ENCODE data around the gene LRRC25.

LRRC25 gene

DNA sequence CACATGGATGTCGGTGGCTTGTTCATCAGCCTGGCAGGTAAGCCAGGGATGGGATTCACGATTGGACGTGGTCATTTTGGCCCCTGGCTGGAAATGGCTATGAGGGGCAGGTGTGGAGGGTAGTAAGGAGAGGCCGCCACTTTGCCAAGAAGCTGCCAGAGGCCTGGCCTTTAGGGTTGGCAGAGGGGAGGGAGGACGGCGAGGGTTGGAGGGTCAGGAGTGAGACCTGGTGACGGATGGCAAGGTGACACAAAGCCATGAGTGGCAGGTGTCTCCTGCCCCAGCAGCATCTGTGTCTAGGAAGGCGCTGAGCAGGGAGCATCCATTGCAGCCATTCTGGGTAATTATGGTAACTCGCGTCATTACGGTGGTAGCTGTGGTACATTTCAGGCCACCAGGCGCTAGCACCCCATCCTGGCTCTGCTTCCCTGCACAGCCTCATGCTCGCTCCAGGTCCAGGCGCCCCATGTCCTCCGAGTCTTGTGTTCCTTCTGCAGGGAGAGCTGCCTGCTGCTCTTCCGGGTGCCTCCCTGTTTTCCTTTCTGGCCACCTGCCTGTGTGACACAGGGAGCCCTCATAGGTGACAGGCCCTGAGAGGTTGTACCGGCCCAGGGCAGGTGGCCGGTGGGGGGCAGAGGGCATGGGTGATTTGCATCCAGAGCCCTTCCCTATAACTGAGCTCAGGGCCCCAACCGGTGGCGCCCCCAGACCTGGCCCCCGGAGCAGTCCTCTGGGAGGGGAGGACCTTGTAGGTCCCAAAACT lies 26.0 kb upstream of the LRRC25 start:
- peaks cover 6% of the 10 kb centered on the region; the same call in 1 of the 2 replicates for H3K4me1 ChIP-seq (ENCODE audit: insufficient read depth, low read length)
- no peaks in the 10 kb centered on the region for H3K9me3 ChIP-seq (ENCODE audit: control insufficient read depth, insufficient read depth, low read length)
- no peak overlapping the region for H3K9ac ChIP-seq (ENCODE audit: low read depth, low read length)
- no peaks in the 10 kb centered on the region for H3K36me3 ChIP-seq (ENCODE audit: insufficient read depth, low read length)

DNA sequence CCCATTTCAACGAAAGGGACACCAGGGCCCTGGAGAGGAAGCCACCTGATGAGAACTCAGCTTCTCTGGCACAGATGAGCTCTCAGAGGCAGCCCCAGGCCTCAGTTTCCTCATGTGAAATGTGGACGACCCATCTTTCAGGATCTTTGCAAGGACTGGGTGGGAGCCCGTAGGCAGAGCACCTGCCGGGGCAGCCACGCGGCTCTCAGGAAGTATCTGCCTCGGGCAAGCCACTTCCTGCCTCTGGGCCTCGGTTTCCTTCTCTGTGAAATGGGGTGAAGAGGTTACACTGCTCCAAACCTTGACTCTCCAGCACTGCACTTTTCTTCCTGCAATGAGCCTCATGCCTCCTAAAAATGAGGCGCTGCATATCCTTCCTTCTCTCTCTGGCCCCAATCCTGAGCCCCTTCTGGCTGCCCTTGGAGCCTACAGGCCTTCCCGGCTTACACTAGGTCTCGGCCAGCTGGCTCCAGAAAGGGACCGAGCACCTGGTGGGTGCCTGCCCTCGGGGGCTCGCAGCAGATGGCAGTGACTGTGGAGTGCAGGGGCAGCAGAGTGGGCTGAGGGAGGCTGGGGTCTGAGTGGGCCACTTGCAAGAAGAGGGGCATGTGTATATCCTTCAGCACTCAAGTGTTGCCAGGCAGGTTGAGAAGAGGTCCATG lies 25.2 kb upstream of the LRRC25 start:
- Histone ChIP-seq H3K36me3 (ENCODE audit: insufficient read depth, low read length) (no peaks in the 10 kb centered on the region), H3K9me3 (ENCODE audit: control insufficient read depth, insufficient read depth, low read length) (no peaks in the 10 kb centered on the region), H3K9ac (ENCODE audit: low read depth, low read length) (no peak overlapping the region), H3K4me1 (ENCODE audit: insufficient read depth, low read length) (peaks cover 12% of the 10 kb centered on the region; the same call in 1 of the 2 replicates)

GRCh38 chr19:18421371-18421959 lies 24.0 kb upstream of the LRRC25 start:
- Histone ChIP-seq H3K9ac (ENCODE audit: low read depth, low read length) (no peak overlapping the region), H3K9me3 (ENCODE audit: control insufficient read depth, insufficient read depth, low read length) (no peaks in the 10 kb centered on the region), H3K4me1 (ENCODE audit: insufficient read depth, low read length) (peaks cover 12% of the 10 kb centered on the region; the same call in 1 of the 2 replicates), H3K36me3 (ENCODE audit: insufficient read depth, low read length) (no peaks in the 10 kb centered on the region)

DNA sequence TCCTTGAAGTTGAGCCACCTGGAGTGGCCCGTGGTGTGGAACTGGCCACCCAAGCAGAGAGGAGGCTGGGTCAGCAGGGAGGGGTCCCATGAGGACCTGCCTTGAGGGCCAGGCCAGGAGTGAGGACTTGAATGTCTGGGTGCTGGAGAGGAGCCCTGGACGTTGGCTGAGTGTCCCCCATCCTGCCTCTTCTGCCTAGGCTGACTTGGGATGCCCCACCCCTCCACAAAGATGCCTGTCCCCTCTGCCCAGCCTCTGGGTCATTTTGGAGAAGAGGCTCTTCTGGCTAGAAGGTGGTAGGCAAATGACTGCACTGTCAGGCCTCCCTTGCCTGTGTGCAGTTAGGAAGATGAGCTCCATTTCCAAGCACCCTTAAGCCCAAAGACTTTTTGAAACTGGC lies 23.5 kb upstream of the LRRC25 start:
- Histone ChIP-seq H3K4me1 (ENCODE audit: insufficient read depth, low read length) (peaks cover 16% of the 10 kb centered on the region; the same call in 1 of the 2 replicates), H3K9ac (ENCODE audit: low read depth, low read length) (no peak overlapping the region), H3K36me3 (ENCODE audit: insufficient read depth, low read length) (no peaks in the 10 kb centered on the region), H3K9me3 (ENCODE audit: control insufficient read depth, insufficient read depth, low read length) (no peaks in the 10 kb centered on the region)

- peaks cover 19% of the 10 kb centered on the region for H3K4me1 ChIP-seq (ENCODE audit: insufficient read depth, low read length)
- no peaks in the 10 kb centered on the region for H3K9me3 ChIP-seq (ENCODE audit: control insufficient read depth, insufficient read depth, low read length)
- H3K36me3 ChIP-seq (ENCODE audit: insufficient read depth, low read length): no peaks in the 10 kb centered on the region
- peak overlapping the region; percentile 32 for H3K9ac ChIP-seq (ENCODE audit: low read depth, low read length)
Observed at GRCh38 chr19:18419699-18420460, 22.5 kb upstream of the LRRC25 start.

DNA sequence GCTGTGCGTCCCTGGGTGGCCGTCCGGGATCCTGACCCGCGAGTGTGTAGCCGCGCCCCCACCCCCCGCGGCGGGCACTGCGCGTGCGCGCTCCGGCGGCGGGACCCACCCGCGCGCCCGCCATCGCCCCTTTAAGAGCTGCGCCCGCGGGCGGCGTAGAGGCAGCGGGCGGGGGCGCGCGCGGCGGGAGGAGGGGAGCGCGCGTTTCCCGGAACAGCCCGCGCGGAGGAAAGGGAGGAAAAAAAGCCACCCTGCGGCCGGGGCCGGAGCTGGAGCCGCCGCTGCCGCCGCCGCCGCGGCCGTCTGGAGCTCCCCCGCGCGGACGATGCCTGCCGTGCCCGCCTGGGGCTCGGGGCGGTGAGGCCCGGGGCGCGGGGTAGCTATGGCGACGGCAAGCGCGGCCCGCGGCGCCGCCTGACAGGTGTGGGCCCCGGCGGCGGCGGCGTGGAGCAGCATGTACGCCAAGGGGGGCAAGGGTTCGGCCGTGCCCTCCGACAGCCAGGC lies 21.8 kb upstream of the LRRC25 start, which contains the start of gene SSBP4:
TSS of gene SSBP4 (plus strand) at position 204 of the 504 bp plus-strand sequence. CDS start at position 455, 251 bp downstream.
- Histone ChIP-seq H3K4me1 (ENCODE audit: insufficient read depth, low read length) (peaks cover 25% of the 10 kb centered on the region), H3K9me3 (ENCODE audit: control insufficient read depth, insufficient read depth, low read length) (no peaks in the 10 kb centered on the region), H3K9ac (ENCODE audit: low read depth, low read length) (peak within 1 kb of the TSS; percentile 70), H3K36me3 (ENCODE audit: insufficient read depth, low read length) (no peaks in the 10 kb centered on the region)

- H3K36me3 ChIP-seq (ENCODE audit: insufficient read depth, low read length): no peaks in the 10 kb centered on the region
- H3K4me1 ChIP-seq (ENCODE audit: insufficient read depth, low read length): peaks cover 25% of the 10 kb centered on the region
- peak overlapping the region; percentile 70; the same call in 1 of the 2 replicates for H3K9ac ChIP-seq (ENCODE audit: low read depth, low read length)
- H3K9me3 ChIP-seq (ENCODE audit: control insufficient read depth, insufficient read depth, low read length): no peaks in the 10 kb centered on the region
Observed at GRCh38 chr19:18418483-18419194, 21.2 kb upstream of the LRRC25 start.

- H3K4me1 ChIP-seq (ENCODE audit: insufficient read depth, low read length): peaks cover 25% of the 10 kb centered on the region
- H3K9ac ChIP-seq (ENCODE audit: low read depth, low read length): peak overlapping the region; percentile 70; the same call in 1 of the 2 replicates
- no peaks in the 10 kb centered on the region for H3K36me3 ChIP-seq (ENCODE audit: insufficient read depth, low read length)
- no peaks in the 10 kb centered on the region for H3K9me3 ChIP-seq (ENCODE audit: control insufficient read depth, insufficient read depth, low read length)
Observed at GRCh38 chr19:18418029-18418482, 20.6 kb upstream of the LRRC25 start.

DNA sequence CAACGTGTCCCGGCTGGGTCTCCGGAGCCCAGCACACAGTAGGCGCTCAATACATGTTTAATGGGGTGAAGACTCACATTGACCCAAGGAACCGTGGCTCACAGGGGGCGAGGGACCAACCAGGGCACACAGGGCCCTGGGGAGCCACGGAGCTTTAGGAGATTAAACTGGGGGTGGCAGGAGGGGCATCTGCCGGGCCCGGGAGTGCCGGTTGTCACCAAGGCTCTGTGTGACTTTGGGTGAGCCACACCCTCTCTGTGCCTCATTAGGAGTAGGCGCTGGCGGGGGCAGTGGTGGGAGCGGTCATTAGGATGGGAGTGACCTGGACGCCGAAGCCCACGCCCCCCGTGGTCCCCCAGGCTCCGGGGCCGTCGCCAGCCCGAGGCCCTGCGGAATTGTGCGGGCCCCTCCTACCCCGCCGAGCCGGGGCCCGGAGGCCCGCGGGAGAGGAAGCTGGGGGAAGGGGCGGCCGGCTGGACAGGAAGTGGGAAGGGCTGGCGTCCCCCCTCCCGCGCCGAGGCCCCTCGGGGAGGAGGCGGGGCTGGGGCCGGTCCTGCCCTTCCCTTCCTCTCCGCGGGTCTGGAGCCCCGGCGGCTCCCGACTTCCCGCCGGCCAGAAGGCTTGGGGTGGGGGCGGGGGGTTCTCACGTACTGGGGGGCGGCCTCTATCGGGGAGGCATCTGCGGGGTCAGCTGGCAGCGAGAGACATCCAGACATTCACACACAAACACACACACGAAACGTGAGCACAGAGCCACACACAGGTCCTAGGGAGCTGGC lies 20.0 kb upstream of the LRRC25 start:
- Histone ChIP-seq H3K36me3 (ENCODE audit: insufficient read depth, low read length) (no peaks in the 10 kb centered on the region), H3K4me1 (ENCODE audit: insufficient read depth, low read length) (peaks cover 25% of the 10 kb centered on the region), H3K9ac (ENCODE audit: low read depth, low read length) (peak overlapping the region; percentile 70)

DNA sequence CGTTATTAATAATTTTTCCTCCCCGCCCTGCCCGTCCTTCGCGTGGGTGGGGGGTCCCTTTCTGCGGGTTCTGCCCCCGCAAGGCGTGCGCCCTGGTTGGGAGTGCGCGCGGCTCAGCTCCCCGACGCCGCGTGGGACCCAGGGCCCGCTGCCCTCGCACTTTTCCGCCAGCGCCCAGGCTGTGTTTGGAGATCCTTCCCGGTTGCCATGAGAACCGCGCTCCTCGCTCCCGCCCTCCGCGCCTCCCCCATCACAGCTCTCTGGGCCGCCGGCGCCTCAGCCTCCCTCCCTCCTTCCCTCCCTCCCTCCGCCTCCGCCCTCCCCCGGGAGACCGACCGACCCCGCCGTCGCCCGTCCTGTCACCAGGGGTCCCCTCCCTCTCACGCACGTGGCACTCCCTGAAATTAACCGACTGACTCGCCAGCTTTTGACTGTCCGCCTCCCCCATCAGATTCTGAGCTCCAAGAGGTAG lies 19.4 kb upstream of the LRRC25 start:
- Histone ChIP-seq H3K9ac (ENCODE audit: low read depth, low read length) (peak overlapping the region; percentile 70; the same call in 1 of the 2 replicates), H3K9me3 (ENCODE audit: control insufficient read depth, insufficient read depth, low read length) (no peaks in the 10 kb centered on the region), H3K36me3 (ENCODE audit: insufficient read depth, low read length) (no peaks in the 10 kb centered on the region), H3K4me1 (ENCODE audit: insufficient read depth, low read length) (peaks cover 25% of the 10 kb centered on the region)

More for the DNA sequence above, 20.0 kb upstream of the LRRC25 start:
- no peaks in the 10 kb centered on the region for H3K9me3 ChIP-seq (ENCODE audit: control insufficient read depth, insufficient read depth, low read length)

- H3K4me1 ChIP-seq (ENCODE audit: insufficient read depth, low read length): peaks cover 25% of the 10 kb centered on the region
- no peak overlapping the region for H3K9ac ChIP-seq (ENCODE audit: low read depth, low read length)
- H3K9me3 ChIP-seq (ENCODE audit: control insufficient read depth, insufficient read depth, low read length): no peaks in the 10 kb centered on the region
- no peaks in the 10 kb centered on the region for H3K36me3 ChIP-seq (ENCODE audit: insufficient read depth, low read length)
Observed at GRCh38 chr19:18415178-18415867, 17.9 kb upstream of the LRRC25 start.

GRCh38 chr19:18414504-18415177 lies 17.2 kb upstream of the LRRC25 start:
- no peaks in the 10 kb centered on the region for H3K36me3 ChIP-seq (ENCODE audit: insufficient read depth, low read length)
- no peak overlapping the region for H3K9ac ChIP-seq (ENCODE audit: low read depth, low read length)
- no peaks in the 10 kb centered on the region for H3K9me3 ChIP-seq (ENCODE audit: control insufficient read depth, insufficient read depth, low read length)
- peaks cover 25% of the 10 kb centered on the region for H3K4me1 ChIP-seq (ENCODE audit: insufficient read depth, low read length)

Data from ES-I3 (cell line).